Right hindlimb (tissue), 1 donor: ENCODE data around the gene OR8S1.

Source experiments
- DNase-seq: peaks from one replicate; pipeline ENCODE4 v3.0.0-alpha.2; 2018

The OR8S1 gene

DNA sequence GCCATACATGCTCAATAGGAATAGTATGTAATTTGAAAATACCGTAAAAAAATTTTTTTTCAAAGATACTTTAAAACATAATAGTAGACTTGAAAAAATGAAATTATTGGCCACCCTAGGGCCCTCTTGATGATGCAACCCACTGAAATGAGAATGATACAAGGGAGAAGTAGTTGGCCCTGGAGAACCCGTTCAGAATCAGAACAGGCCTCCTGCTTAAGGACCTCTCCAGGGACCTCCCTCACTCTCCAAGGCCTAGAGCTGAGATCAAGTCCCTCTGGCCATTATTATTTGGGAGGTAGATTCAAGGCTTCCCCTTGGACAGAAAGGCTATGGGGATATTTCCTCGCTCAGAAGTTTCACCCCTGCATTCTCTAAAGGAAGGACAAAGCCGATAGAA, 32.5 kb downstream of the OR8S1 start:
- DNase-seq = no peak

DNA sequence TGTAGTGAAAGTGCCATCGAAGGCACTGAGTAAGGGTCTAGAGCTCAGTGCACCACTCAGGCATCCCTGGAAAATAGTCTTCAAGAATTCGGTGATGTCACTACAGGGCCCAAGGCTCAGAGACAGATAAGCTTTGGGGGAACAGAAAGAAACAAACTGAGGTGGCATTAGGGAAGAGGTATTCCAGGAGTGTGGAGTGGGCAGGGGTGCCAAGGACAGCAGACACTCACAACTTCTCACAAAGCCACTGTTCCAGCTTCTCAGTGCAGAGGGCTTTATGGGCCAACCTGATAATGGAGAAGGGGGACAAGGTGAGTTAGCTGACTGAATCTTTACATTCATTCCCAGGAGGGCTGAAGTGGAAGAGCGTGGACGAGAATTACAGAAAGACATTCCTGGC, 42.3 kb downstream of the OR8S1 start:
- no peak for DNase-seq

DNA sequence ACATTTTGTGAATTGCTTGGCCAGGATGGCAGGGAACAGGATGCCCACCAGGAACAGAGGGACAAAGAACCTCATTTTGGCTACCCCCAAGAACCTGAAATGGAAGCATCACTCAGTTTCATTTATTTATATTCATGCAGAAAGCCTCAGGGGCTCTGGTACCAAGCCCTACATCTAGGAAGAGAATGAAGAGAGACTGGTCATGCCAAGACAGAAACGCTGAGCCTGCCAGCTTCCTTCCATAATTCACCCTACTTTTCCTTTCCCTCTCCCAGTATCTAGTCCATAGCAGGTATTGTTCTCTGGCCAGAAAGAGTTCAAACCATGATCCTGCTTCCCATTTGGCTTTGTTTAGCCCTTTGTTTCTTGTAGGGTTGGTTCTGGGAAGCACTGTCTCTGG, 44.5 kb downstream of the OR8S1 start, which contains the start of gene LALBA:
Gene LALBA, minus strand, starts transcription at position 101 of the 400 bp plus-strand sequence. Its CDS starts 26 bp downstream, at position 75.
- DNase-seq = no peak

DNA sequence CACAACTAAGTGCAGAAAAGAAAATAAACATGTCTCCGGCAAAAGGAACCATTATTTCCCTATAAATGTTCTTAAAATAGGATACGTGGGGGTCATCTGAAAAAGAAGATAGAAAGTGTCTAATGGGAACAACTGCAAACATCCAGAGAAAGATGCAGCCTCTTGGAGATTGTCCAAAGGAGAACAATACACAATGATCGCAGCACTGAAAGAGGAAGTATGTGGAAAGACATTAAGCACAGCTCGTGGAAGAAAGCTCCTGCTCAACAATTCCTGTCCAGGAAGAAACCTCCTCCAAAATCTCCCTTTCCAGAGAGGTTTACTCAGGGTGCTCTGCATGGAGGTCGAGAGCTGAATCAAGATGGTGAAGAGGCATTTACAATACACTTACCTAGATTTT, 46.9 kb downstream of the OR8S1 start:
- DNase-seq = no peak
